CD4-positive, alpha-beta T cell treated with Interferon gamma for 1 hour (primary cell): ENCODE data around the gene MYL12A.

Experiments
- DNase-seq: peaks from one replicate; pipeline ENCODE4 v3.0.0-alpha.2; 2020

The MYL12A gene

GRCh38 chr18:3284501-3284900, 36.9 kb downstream of the MYL12A start:
- no peak for DNase-seq

DNA sequence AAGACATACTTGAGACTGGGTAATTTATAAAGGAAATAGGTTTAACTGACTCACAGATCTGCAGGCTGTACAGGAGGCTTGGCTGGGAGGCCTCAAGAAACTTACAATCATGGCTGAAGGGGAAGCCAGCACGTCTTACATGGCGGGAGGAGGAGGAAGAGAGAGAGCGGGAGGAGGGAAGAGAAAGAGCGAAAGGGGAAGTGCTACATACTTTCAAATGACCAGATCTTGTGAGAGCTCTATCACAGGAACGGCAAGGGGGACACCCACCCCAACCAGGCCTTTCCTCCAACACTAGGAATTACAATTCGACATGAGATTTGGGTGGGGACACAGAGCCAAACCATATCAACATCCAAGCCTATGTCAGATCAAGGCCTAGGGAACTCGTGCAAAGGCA, 38.6 kb downstream of the MYL12A start:
- DNase-seq: no peak

GRCh38 chr18:3293196-3293951, 45.8 kb downstream of the MYL12A start:
- DNase-seq: no peak

DNA sequence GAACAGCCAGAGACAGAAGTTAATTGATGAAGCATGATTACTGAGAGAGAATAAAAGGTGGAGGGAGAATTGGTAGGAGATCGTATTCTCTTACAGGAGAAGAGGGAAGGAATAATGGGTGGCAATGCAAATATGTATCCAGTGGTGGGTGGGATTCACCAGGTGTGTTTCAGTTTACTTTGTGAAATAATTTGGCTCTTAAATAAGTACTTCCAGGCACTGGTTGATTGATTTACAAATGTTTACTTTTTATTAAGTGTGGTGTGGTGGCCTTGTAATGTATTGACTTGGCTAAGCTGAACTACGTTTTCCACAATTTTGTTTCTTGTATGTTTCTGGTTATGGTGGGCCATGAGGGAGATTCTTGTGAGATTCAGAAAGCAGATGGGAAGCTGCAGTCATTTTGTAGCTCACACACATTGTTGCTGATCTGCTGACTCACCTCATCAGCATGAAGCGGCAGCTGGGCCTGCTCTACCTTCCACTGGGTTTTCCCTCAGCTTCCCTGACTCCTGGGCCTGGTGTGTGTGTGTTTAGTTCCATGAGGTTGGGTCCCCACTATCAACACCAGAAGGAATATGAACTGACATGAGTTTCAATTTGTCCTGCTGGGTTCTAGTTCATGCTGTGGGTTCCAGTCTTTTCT, 47.0 kb downstream of the MYL12A start:
- DNase-seq: no peak

GRCh38 chr18:3297025-3297984, 49.7 kb downstream of the MYL12A start:
- peak; percentile 91 for DNase-seq

DNA sequence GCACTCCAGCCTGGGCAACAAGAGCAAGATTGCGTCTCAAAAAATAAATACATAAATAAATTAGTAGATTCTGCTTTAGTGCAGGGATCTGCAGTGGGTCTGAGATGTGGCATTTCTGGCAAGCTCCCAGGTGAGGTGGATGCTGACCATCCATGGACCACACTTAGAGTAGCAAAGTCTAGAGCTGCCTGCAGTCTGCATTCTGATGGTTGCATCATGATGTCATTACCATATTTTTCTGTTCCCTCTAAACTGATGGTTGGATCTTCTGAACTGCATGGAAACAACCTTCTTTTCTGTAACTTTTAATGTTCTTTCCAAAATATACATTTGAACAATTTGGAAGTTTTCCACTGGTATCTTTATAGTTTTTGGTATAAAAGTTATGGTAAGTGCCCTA, 57.2 kb downstream of the MYL12A start:
- DNase-seq: no peak

DNA sequence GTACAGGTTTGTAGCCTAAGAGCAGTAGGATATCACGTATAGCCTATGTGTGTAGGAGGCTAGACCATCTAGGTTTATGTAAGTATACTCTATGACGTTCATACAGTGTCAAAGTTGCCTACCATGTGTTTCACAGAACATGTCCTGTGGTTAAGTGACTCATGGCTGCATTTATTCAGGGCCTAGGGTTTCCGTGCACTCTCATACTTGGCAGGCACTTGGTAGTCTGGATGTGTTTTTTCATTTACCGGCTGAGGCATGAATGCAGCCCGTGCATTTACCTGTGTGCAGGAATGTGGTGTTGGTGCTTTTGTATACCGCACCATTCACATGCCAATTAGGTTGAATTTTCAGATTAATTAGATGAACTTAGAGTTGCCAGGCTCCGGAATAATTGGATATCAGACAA, 57.8 kb downstream of the MYL12A start:
- DNase-seq: peak; percentile 8
